DOHH2 (cell line): Measurements from ENCODE around the gene LPAR1.
"Not testable (repeated sequence)": the region's sequence is repeated elsewhere in the genome, so short reads cannot be mapped to it uniquely, and the experiment has no call there.

ENCODE experiments used
- H3F3A ChIP-seq: fragments of 200-600 bp; sonication (generic), shearing (Covaris generic); 2 replicates; pipeline ENCODE4 v1.6.0; 2016; ENCODE audit warnings: antibody characterized with exemption, mild to moderate bottlenecking; ENCODE audit not compliant: control insufficient read depth, insufficient read depth
- H3K27ac ChIP-seq: fragments of 200-600 bp; sonication (generic); 2 replicates; pipeline ENCODE4 v1.5.1; 2014; ENCODE audit warnings: low read depth, mild to moderate bottlenecking, low read length, moderate library complexity
- H3K27me3 ChIP-seq: fragments of 200-600 bp; sonication (generic); 2 replicates; pipeline ENCODE4 v1.6.1; 2014; ENCODE audit warnings: mild to moderate bottlenecking, low read length, mixed read lengths; ENCODE audit not compliant: control insufficient read depth
- H3K36me3 ChIP-seq: fragments of 200-600 bp; sonication (generic); 2 replicates; pipeline ENCODE4 v1.6.1; 2014; ENCODE audit warnings: mild to moderate bottlenecking, low read length, moderate library complexity, mixed read lengths; ENCODE audit not compliant: control insufficient read depth
- H3K4me1 ChIP-seq: fragments of 200-600 bp; sonication (generic); 2 replicates; pipeline ENCODE4 v1.6.1; 2014; ENCODE audit warnings: mild to moderate bottlenecking, low read length, mixed read lengths; ENCODE audit not compliant: control insufficient read depth
- H3K4me2 ChIP-seq: fragments of 200-600 bp; sonication (generic); 2 replicates; pipeline ENCODE4 v1.6.0; 2014; ENCODE audit warnings: mild to moderate bottlenecking, low read length, moderate library complexity
- H3K4me3 ChIP-seq: fragments of 200-600 bp; sonication (generic); 2 replicates; pipeline ENCODE4 v1.5.1; 2014; ENCODE audit warnings: mild to moderate bottlenecking, low read length, mixed read lengths
- H3K79me2 ChIP-seq: fragments of 200-600 bp; sonication (generic); 2 replicates; pipeline ENCODE4 v1.6.1; 2014; ENCODE audit warnings: mild to moderate bottlenecking, low read length, mixed read lengths; ENCODE audit not compliant: control insufficient read depth
- H3K9me2 ChIP-seq: fragments of 200-600 bp; sonication (generic); replicated peaks from 2 replicates; pipeline ENCODE4 v1.6.1; 2014; ENCODE audit warnings: mild to moderate bottlenecking, low read length, mixed read lengths; ENCODE audit not compliant: control insufficient read depth
- H3K9me3 ChIP-seq: fragments of 200-600 bp; sonication (generic); 2 replicates; pipeline ENCODE4 v1.6.1; 2014; ENCODE audit warnings: antibody characterized with exemption, low read length, mixed read lengths; ENCODE audit not compliant: control insufficient read depth, insufficient read depth
- H4K20me1 ChIP-seq: fragments of 200-600 bp; sonication (generic); 2 replicates; pipeline ENCODE4 v1.6.0; 2014; ENCODE audit warnings: low read depth, mild to moderate bottlenecking, antibody characterized with exemption, low read length, moderate library complexity; ENCODE audit not compliant: control insufficient read depth, insufficient read depth
- CTCF ChIP-seq: fragments of 200-600 bp; sonication (generic); IDR thresholded peaks from one replicate; pipeline ENCODE4 v1.5.1; 2014; ENCODE audit warnings: antibody characterized with exemption, mild to moderate bottlenecking, low read depth, low read length; ENCODE audit not compliant: poor library complexity, severe bottlenecking
- EZH2phosphoT487 ChIP-seq: fragments of 200-600 bp; sonication (generic); IDR thresholded peaks from 2 replicates; pipeline ENCODE4 v1.6.1; 2017; ENCODE audit warnings: borderline replicate concordance, mild to moderate bottlenecking, antibody characterized with exemption, low read length, moderate library complexity, mixed read lengths

Gene LPAR1

GRCh38 chr9:110825950-110826349 lies 212.3 kb downstream of the LPAR1 start:
- no peaks in the 10 kb centered on the region for H3K4me1 ChIP-seq
- H3K27ac ChIP-seq, result no peak overlapping the region
- H4K20me1 ChIP-seq, result no peaks in the 10 kb centered on the region
- no peaks in the 10 kb centered on the region for H3K9me2 ChIP-seq
- no peak overlapping the region for H3K4me2 ChIP-seq
- TF ChIP-seq CTCF (no peak), EZH2phosphoT487 (no peak)
- H3K79me2 ChIP-seq, result no peaks in the 10 kb centered on the region
- H3K27me3 ChIP-seq, result no peaks in the 10 kb centered on the region
- no peaks in the 10 kb centered on the region for H3K36me3 ChIP-seq
- no peaks in the 10 kb centered on the region for H3F3A ChIP-seq
- H3K4me3 ChIP-seq, result no peak overlapping the region
- no peaks in the 10 kb centered on the region for H3K9me3 ChIP-seq

- not testable (repeated sequence) for H3K9me3 ChIP-seq, H3K36me3 ChIP-seq, H3K9me2 ChIP-seq, H3F3A ChIP-seq, H3K4me3 ChIP-seq, H3K4me1 ChIP-seq, H4K20me1 ChIP-seq, H3K4me2 ChIP-seq, H3K27ac ChIP-seq, H3K79me2 ChIP-seq, H3K27me3 ChIP-seq
Observed at GRCh38 chr9:110825129-110825528, 213.1 kb downstream of the LPAR1 start.
